Nephron progenitor cell (in vitro differentiated cells): Measurements from ENCODE around the gene NRCAM.

ENCODE experiments used
- DNase-seq: peaks from one replicate; pipeline ENCODE4 v3.0.0; 2021
- H3K27ac Mint-ChIP-seq: 2 replicates; pipeline ENCODE4 v1.8.0; 2021; ENCODE audit warnings: mild to moderate bottlenecking, moderate library complexity, mixed read lengths
- H3K27me3 Mint-ChIP-seq: 2 replicates; pipeline ENCODE4 v1.8.0; 2021; ENCODE audit warnings: mild to moderate bottlenecking, low read depth, mixed read lengths; ENCODE audit not compliant: poor library complexity
- H3K36me3 Mint-ChIP-seq: 2 replicates; pipeline ENCODE4 v1.8.0; 2021; ENCODE audit warnings: low read depth, mixed read lengths
- H3K4me1 Mint-ChIP-seq: 2 replicates; pipeline ENCODE4 v1.8.0; 2021; ENCODE audit warnings: mixed read lengths
- H3K4me3 Mint-ChIP-seq: 2 replicates; pipeline ENCODE4 v1.8.0; 2021; ENCODE audit warnings: mild to moderate bottlenecking, moderate library complexity, mixed read lengths
- H3K9me3 Mint-ChIP-seq: 2 replicates; pipeline ENCODE4 v1.8.0; 2021; ENCODE audit warnings: mild to moderate bottlenecking, moderate library complexity, mixed read lengths
- TF ChIP-seq, protein P1 (sequence below): fragments of 200-600 bp; sonication (generic); IDR thresholded peaks from 2 replicates; pipeline ENCODE4 v1.5.0; 2021; ENCODE audit warnings: antibody characterized with exemption

The NRCAM gene

DNA sequence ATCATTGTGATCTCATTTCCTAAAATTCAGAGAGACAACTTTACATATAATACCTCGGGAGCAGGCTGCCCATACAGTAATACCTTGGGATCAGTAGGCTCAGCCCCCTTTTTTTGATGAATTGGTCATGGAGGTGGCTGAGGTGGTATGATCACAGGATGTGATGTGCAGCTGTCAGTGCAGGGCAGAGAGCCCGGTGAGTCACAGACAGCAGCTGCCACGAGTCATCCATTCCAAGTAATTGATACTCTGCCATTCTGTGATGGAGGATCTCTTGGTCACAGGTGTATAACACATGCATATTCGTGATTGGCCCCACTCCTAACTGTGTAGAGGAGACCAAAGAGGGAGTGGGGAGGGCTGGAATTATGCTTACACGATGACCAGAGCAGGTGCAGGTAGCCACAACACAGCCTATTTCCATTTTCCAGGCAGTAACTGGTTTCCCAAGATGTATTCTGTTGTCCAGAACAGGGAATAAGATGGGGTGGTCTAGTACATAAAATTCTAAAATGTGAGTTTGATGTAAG, 14.1 kb downstream of the NRCAM start:
- Mint-ChIP-seq H3K4me1 (no peaks in the 10 kb centered on the region), H3K4me3 (no peak overlapping the region), H3K36me3 (no peaks in the 10 kb centered on the region), H3K9me3 (no peaks in the 10 kb centered on the region), H3K27ac (no peak overlapping the region), H3K27me3 (peaks cover 9% of the 10 kb centered on the region)
- DNase-seq = no peak
- TF ChIP-seq, protein P1, sequence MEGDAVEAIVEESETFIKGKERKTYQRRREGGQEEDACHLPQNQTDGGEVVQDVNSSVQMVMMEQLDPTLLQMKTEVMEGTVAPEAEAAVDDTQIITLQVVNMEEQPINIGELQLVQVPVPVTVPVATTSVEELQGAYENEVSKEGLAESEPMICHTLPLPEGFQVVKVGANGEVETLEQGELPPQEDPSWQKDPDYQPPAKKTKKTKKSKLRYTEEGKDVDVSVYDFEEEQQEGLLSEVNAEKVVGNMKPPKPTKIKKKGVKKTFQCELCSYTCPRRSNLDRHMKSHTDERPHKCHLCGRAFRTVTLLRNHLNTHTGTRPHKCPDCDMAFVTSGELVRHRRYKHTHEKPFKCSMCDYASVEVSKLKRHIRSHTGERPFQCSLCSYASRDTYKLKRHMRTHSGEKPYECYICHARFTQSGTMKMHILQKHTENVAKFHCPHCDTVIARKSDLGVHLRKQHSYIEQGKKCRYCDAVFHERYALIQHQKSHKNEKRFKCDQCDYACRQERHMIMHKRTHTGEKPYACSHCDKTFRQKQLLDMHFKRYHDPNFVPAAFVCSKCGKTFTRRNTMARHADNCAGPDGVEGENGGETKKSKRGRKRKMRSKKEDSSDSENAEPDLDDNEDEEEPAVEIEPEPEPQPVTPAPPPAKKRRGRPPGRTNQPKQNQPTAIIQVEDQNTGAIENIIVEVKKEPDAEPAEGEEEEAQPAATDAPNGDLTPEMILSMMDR = no peak

- Mint-ChIP-seq H3K9me3 (no peaks in the 10 kb centered on the region), H3K36me3 (no peaks in the 10 kb centered on the region)
- DNase-seq = no peak
Observed at GRCh38 chr7:108441392-108441955, 14.8 kb downstream of the NRCAM start.

DNA sequence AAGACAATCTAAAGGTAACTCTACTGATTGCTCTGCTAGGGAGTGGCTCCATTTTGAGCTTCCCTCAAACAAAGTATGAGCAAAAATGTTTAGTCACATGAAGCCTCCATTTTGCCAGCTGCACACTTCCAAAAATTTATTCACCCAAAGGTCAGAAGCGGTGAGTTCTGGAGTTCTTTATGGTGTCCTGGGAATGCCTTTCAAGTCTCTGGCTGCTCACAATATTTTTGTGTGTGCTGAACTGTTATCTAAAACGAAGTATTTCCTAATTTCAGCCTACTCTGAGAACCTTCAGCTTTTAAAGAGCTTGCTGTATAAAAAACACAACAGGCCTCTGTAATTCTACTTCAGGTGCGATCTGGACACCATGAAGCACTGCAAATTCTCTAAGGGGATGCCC, 15.6 kb downstream of the NRCAM start:
- TF ChIP-seq, protein P1 = no peak
- no peaks in the 10 kb centered on the region for H3K4me1 Mint-ChIP-seq
- no peak for DNase-seq
- no peak overlapping the region for H3K27ac Mint-ChIP-seq
- no peaks in the 10 kb centered on the region for H3K27me3 Mint-ChIP-seq
- no peak overlapping the region for H3K4me3 Mint-ChIP-seq
- peaks cover 2% of the 10 kb centered on the region for H3K9me3 Mint-ChIP-seq
- H3K36me3 Mint-ChIP-seq = no peaks in the 10 kb centered on the region

More at GRCh38 chr7:108441392-108441955, 14.8 kb downstream of the NRCAM start:
- Mint-ChIP-seq H3K4me1 (no peaks in the 10 kb centered on the region), H3K27ac (no peak overlapping the region), H3K27me3 (peaks cover 5% of the 10 kb centered on the region), H3K4me3 (no peak overlapping the region)
- TF ChIP-seq, protein P1 = no peak

GRCh38 chr7:108436906-108437305, 19.3 kb downstream of the NRCAM start:
- Mint-ChIP-seq H3K27me3 (peaks cover 4% of the 10 kb centered on the region), H3K27ac (no peak overlapping the region), H3K36me3 (peaks cover 5% of the 10 kb centered on the region), H3K4me3 (no peak overlapping the region), H3K9me3 (peaks cover 8% of the 10 kb centered on the region), H3K4me1 (peaks cover 6% of the 10 kb centered on the region)
- TF ChIP-seq, protein P1 = no peak
- no peak for DNase-seq

- no peak for DNase-seq
- Mint-ChIP-seq H3K4me3 (no peak overlapping the region), H3K9me3 (peaks cover 8% of the 10 kb centered on the region), H3K27me3 (peaks cover 4% of the 10 kb centered on the region), H3K27ac (no peak overlapping the region), H3K36me3 (peaks cover 5% of the 10 kb centered on the region), H3K4me1 (peaks cover 6% of the 10 kb centered on the region)
- TF ChIP-seq, protein P1 = no peak
Observed at GRCh38 chr7:108434010-108434409, 22.2 kb downstream of the NRCAM start.

DNA sequence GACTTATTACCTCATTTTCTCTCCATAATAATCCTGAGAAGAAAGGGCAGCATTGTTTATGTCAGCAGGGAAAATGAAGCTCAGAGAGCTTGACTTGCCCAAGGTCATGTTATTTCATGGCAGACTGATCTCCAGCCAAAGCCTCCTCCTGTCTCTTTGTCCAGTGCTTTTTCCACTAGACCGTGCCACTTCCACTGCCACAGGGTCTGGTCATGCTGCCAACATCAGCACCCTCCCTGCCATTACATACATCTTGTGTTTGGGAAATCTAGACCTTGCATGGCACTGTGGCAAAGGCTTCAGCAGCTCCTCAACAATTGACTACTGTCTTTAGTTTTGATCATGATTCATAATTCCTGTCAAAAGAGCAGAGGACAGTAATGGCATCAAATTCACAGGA, 25.1 kb downstream of the NRCAM start:
- no peak overlapping the region for H3K27ac Mint-ChIP-seq
- peaks cover 9% of the 10 kb centered on the region for H3K27me3 Mint-ChIP-seq
- H3K4me1 Mint-ChIP-seq = peaks cover 17% of the 10 kb centered on the region
- DNase-seq = no peak
- peaks cover 8% of the 10 kb centered on the region for H3K9me3 Mint-ChIP-seq
- no peak overlapping the region for H3K4me3 Mint-ChIP-seq
- peaks cover 5% of the 10 kb centered on the region for H3K36me3 Mint-ChIP-seq
- TF ChIP-seq, protein P1 = no peak
